GM12878 (cell line): ENCODE measurements around the gene KRTAP9-1.
"Not testable (repeated sequence)": the region's sequence is repeated elsewhere in the genome, so short reads cannot be mapped to it uniquely, and the experiment has no call there.

Source experiments
- EZH2 ChIP-seq: IDR thresholded peaks from 2 replicates; pipeline ENCODE4 v1.6.1; 2012; ENCODE audit warnings: low read depth, mild to moderate bottlenecking, control low read depth, inconsistent platforms, low read length, borderline replicate concordance; ENCODE audit not compliant: control insufficient read depth
- REST ChIP-seq: IDR thresholded peaks from 2 replicates; pipeline ENCODE4 v1.6.1; 2012; ENCODE audit warnings: mild to moderate bottlenecking, low read depth, low read length
- TF ChIP-seq, protein P1 (sequence below), 3 experiments: IDR thresholded peaks in 2 of 3; conservative IDR thresholded peaks in 1 of 3; 2 replicates each; pipeline ENCODE4 v1.5.1; 2011; ENCODE audit warnings: low read depth in 3 of 3, low read length in 3 of 3, mild to moderate bottlenecking in 3 of 3, control low read depth in 2 of 3, moderate library complexity in 2 of 3, inconsistent platforms in 1 of 3, mixed read lengths in 1 of 3; ENCODE audit not compliant: control insufficient read depth in 2 of 3, insufficient read depth in 1 of 3; ENCODE audit errors: extremely low read depth in 1 of 3

DNA sequence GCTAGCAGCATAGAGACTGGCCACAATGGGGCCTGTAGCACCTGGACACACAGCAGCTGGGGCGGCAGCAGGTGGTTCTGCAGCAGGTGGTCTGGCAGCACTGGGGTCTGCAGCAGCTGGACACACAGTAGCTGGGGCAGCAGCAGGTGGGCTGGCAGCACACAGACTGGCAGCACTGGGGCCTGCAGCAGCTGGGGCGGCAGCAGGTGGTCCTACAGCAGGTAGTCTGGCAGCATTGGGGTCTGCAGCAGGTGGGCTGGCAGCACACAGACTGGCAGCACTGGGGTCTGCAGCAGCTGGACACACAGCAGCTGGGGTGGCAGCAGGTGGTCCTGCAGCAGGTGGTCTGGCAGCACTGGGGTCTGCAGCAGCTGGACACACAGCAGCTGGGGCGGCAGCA, 29.5 kb upstream of the KRTAP9-1 start:
- TF ChIP-seq EZH2, REST: not testable (repeated sequence)
- TF ChIP-seq, protein P1, sequence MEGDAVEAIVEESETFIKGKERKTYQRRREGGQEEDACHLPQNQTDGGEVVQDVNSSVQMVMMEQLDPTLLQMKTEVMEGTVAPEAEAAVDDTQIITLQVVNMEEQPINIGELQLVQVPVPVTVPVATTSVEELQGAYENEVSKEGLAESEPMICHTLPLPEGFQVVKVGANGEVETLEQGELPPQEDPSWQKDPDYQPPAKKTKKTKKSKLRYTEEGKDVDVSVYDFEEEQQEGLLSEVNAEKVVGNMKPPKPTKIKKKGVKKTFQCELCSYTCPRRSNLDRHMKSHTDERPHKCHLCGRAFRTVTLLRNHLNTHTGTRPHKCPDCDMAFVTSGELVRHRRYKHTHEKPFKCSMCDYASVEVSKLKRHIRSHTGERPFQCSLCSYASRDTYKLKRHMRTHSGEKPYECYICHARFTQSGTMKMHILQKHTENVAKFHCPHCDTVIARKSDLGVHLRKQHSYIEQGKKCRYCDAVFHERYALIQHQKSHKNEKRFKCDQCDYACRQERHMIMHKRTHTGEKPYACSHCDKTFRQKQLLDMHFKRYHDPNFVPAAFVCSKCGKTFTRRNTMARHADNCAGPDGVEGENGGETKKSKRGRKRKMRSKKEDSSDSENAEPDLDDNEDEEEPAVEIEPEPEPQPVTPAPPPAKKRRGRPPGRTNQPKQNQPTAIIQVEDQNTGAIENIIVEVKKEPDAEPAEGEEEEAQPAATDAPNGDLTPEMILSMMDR (IDR thresholded peaks at IDR 0.05 in 2 of 3, conservative IDR thresholded peaks at IDR 0.05 in 1 of 3; ENCODE audit: control insufficient read depth in 2 of 3, extremely low read depth in 1 of 3, insufficient read depth in 1 of 3, low read depth in 3 of 3, low read length in 3 of 3) = not testable (repeated sequence)
